Hepatocyte (in vitro differentiated cells): ENCODE measurements around the gene MAP10.

Experiments
- EZH2 ChIP-seq: fragments of 200-600 bp; sonication (generic); IDR thresholded peaks from 2 replicates; pipeline ENCODE4 v1.6.1; 2016; ENCODE audit warnings: antibody characterized with exemption, mild to moderate bottlenecking, borderline replicate concordance
- TF ChIP-seq, protein P1 (sequence below): fragments of 200-600 bp; sonication (generic); IDR thresholded peaks from 2 replicates; pipeline ENCODE4 v1.5.1; 2016; ENCODE audit warnings: antibody characterized with exemption, mild to moderate bottlenecking; ENCODE audit not compliant: poor library complexity

DNA sequence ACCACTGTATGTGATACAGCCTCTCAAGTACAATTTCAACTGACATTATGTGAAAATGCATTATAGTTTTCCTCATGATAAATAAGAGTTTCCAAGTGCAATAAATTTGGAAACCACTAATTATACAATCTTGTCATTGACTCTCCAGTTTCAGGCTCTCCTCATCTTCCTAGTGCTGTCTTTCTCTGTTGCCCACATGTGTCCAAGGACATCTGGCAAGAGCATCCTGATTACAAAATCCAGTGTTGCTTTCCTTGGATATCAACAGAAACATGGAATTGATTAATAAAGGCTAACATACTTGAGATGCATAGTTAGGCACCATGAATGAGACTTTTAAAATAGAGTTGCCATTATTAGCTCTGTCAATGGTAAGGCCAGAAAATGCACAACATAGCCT lies 15.6 kb upstream of the MAP10 start:
- TF ChIP-seq, protein P1, sequence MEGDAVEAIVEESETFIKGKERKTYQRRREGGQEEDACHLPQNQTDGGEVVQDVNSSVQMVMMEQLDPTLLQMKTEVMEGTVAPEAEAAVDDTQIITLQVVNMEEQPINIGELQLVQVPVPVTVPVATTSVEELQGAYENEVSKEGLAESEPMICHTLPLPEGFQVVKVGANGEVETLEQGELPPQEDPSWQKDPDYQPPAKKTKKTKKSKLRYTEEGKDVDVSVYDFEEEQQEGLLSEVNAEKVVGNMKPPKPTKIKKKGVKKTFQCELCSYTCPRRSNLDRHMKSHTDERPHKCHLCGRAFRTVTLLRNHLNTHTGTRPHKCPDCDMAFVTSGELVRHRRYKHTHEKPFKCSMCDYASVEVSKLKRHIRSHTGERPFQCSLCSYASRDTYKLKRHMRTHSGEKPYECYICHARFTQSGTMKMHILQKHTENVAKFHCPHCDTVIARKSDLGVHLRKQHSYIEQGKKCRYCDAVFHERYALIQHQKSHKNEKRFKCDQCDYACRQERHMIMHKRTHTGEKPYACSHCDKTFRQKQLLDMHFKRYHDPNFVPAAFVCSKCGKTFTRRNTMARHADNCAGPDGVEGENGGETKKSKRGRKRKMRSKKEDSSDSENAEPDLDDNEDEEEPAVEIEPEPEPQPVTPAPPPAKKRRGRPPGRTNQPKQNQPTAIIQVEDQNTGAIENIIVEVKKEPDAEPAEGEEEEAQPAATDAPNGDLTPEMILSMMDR: no peak
- no peak for TF ChIP-seq EZH2
